Activated CD4-positive, alpha-beta memory T cell treated with anti-CD3 and anti-CD28 coated beads, Interleukin-2, amount 10 ng/mL, durations not matched to agents 7 days and 5 days (primary cell): Measurements from ENCODE around the gene TRHDE. TPM values are rescaled to one million over a fixed set of nuclear protein-coding genes. Genes with fewer than 3 reads are reported as not detected.
"Not testable (repeated sequence)": the region's sequence is repeated elsewhere in the genome, so short reads cannot be mapped to it uniquely, and the experiment has no call there.

Experiments
- CTCF ChIA-PET: fragments of 350-600 bp; sonication (Branson Sonifier 250); formaldehyde crosslinking; loops from one replicate; lab custom pipeline; 2021; ENCODE audit warnings: antibody characterized with exemption, inconsistent platforms; lab: Charles Lee
- POLR2A ChIA-PET: fragments of 350-600 bp; sonication (Branson Sonifier 250); formaldehyde crosslinking; loops from one replicate; lab custom pipeline; 2021; ENCODE audit warnings: antibody characterized with exemption; lab: Charles Lee
- DNase-seq: peaks from one replicate; pipeline ENCODE4 v3.0.0-alpha.2; 2020
- H3K27ac Mint-ChIP-seq: one replicate; pipeline ENCODE4 v1.8.0; 2021; ENCODE audit warnings: mild to moderate bottlenecking, mixed read lengths
- H3K27me3 Mint-ChIP-seq: one replicate; pipeline ENCODE4 v1.8.0; 2021; ENCODE audit warnings: mixed read lengths
- H3K36me3 Mint-ChIP-seq: one replicate; pipeline ENCODE4 v1.8.0; 2021; ENCODE audit warnings: low read depth, mixed read lengths
- H3K4me1 Mint-ChIP-seq: one replicate; pipeline ENCODE4 v1.8.0; 2021; ENCODE audit warnings: mixed read lengths
- H3K4me3 Mint-ChIP-seq: one replicate; pipeline ENCODE4 v1.8.0; 2021; ENCODE audit warnings: mild to moderate bottlenecking, mixed read lengths
- H3K9me3 Mint-ChIP-seq: one replicate; pipeline ENCODE4 v1.8.0; 2021; ENCODE audit warnings: mixed read lengths
- total RNA-seq, 2 experiments: library from RNA; stranded (reverse); gene quantifications; one replicate each; pipeline ENCODE4 v1.2.3, GENCODE V29; 2021

The TRHDE gene
- total RNA-seq, 2 experiments from 2014 or later: not detected

GRCh38 chr12:72673853-72674252, 401.7 kb downstream of the TRHDE start:
- no peak overlapping the region for H3K4me3 Mint-ChIP-seq
- ChIA-PET POLR2A (no interaction called here), CTCF (no interaction called here)
- H3K27me3 Mint-ChIP-seq: no peaks in the 10 kb centered on the region
- DNase-seq: no peak
- no peak overlapping the region for H3K27ac Mint-ChIP-seq
- no peaks in the 10 kb centered on the region for H3K4me1 Mint-ChIP-seq
- no peaks in the 10 kb centered on the region for H3K36me3 Mint-ChIP-seq
- H3K9me3 Mint-ChIP-seq: no peaks in the 10 kb centered on the region

- Mint-ChIP-seq H3K27me3 (no peaks in the 10 kb centered on the region), H3K27ac (no peak overlapping the region), H3K9me3 (no peaks in the 10 kb centered on the region), H3K4me1 (no peaks in the 10 kb centered on the region), H3K36me3 (no peaks in the 10 kb centered on the region), H3K4me3 (no peak overlapping the region)
- DNase-seq: no peak
- POLR2A ChIA-PET: no interaction called here
- CTCF ChIA-PET: no interaction called here
Observed at GRCh38 chr12:72676556-72676955, 404.4 kb downstream of the TRHDE start.

DNA sequence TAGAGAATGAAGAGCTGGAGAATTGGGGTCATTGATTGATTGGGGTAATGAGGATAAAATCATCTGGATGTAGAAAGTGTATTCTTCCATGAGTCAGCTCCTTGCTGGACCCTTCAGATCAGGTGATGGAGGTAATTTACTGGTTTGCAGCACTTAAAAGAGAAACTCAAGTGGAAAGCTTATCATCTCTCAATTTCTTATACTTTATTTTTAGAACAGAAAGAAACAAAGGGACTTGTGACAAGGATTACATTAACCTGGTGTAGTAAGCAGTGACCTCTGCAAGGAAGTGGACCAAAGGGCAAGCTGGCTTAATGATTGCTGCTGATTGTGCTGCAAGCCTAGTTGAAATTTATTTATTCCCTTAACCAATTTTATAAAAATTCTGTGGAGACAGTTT, 405.0 kb downstream of the TRHDE start:
- Mint-ChIP-seq H3K4me1 (no peaks in the 10 kb centered on the region), H3K36me3 (no peaks in the 10 kb centered on the region), H3K27ac (no peak overlapping the region), H3K9me3 (no peaks in the 10 kb centered on the region), H3K27me3 (no peaks in the 10 kb centered on the region), H3K4me3 (no peak overlapping the region)
- ChIA-PET POLR2A (no interaction called here), CTCF (no interaction called here)
- no peak for DNase-seq

- CTCF ChIA-PET: no interaction called here
- Mint-ChIP-seq H3K9me3 (no peaks in the 10 kb centered on the region), H3K27ac (no peak overlapping the region)
Observed at GRCh38 chr12:72677846-72678245, 405.7 kb downstream of the TRHDE start.

GRCh38 chr12:72679147-72679757, 407.1 kb downstream of the TRHDE start:
- Mint-ChIP-seq H3K4me3 (no peak overlapping the region), H3K4me1 (no peaks in the 10 kb centered on the region), H3K36me3 (no peaks in the 10 kb centered on the region), H3K9me3 (no peaks in the 10 kb centered on the region), H3K27me3 (no peaks in the 10 kb centered on the region), H3K27ac (no peak overlapping the region)
- DNase-seq: no peak
- ChIA-PET POLR2A (no interaction called here), CTCF (no interaction called here)

More at GRCh38 chr12:72677846-72678245, 405.7 kb downstream of the TRHDE start:
- Mint-ChIP-seq H3K27me3 (no peaks in the 10 kb centered on the region), H3K36me3 (no peaks in the 10 kb centered on the region), H3K4me3 (no peak overlapping the region), H3K4me1 (no peaks in the 10 kb centered on the region)
- DNase-seq: no peak
- POLR2A ChIA-PET: no interaction called here

DNA sequence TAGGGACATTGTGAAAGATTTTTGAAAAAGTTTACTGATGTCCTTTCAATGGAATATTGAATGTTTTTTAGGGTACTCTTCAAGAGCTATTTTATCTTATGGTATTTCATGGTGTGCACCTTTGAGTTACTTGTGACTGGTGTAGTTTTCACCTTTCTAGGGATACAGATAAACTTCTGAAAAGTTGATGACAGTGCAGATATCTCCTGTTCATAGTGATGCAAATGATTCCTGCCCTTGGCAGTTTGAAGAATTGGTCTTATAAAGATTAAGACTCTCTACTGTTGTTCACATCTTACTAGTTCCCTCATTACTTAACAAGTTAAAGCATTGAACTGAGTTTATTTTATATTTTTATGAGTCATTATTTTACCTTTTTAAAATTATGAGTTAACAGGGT, 408.9 kb downstream of the TRHDE start:
- ChIA-PET CTCF (no interaction called here), POLR2A (no interaction called here)
- Mint-ChIP-seq H3K27me3 (no peaks in the 10 kb centered on the region), H3K4me1 (no peaks in the 10 kb centered on the region), H3K9me3 (no peaks in the 10 kb centered on the region), H3K4me3 (no peak overlapping the region), H3K27ac (no peak overlapping the region), H3K36me3 (no peaks in the 10 kb centered on the region)
- no peak for DNase-seq

DNA sequence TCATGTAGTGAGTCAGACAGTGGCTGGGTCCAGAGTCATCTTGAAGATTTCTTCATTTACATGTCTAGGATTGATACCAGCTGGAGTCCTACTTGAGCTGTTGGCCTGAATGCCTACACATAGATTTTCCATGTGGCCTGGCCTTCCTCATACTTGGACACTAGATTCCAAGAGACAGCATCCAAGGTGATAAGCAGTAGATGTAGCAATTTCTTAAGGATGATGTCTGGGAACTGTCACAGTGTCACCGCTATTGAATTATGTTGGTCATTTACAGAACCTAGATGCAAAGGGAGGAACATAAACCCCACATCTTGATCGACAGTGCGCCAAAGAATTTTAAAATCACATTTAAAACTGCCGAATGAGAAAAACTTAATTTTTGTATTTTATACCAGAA, 412.3 kb downstream of the TRHDE start:
- H3K36me3 Mint-ChIP-seq: no peaks in the 10 kb centered on the region
- H3K4me1 Mint-ChIP-seq: no peaks in the 10 kb centered on the region
- H3K27ac Mint-ChIP-seq: no peak overlapping the region
- H3K9me3 Mint-ChIP-seq: no peaks in the 10 kb centered on the region
- no peaks in the 10 kb centered on the region for H3K27me3 Mint-ChIP-seq
- DNase-seq: no peak
- ChIA-PET CTCF (no interaction called here), POLR2A (no interaction called here)
- H3K4me3 Mint-ChIP-seq: no peak overlapping the region

DNA sequence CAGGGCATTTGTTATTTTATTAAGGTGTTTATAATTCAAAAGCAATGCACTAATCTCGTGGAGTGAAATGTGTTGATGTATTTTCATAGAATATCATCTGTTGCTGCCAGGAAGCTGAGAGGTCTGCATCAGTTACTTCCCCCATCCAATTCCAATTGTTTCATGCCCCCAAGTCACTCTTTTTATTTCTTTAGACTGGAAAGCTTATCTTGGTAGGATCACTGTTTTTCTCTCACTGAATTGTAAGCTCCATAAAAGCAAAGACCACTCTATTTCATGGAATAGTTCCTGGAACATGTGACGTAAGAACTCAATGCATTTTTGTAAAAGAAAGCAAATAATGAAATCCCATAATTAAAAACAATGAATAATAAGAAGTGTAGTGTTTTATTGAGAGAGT, 420.2 kb downstream of the TRHDE start:
- no peaks in the 10 kb centered on the region for H3K4me1 Mint-ChIP-seq
- H3K27me3 Mint-ChIP-seq: no peaks in the 10 kb centered on the region
- CTCF ChIA-PET: no interaction called here
- DNase-seq: no peak
- no peaks in the 10 kb centered on the region for H3K9me3 Mint-ChIP-seq
- H3K27ac Mint-ChIP-seq: no peak overlapping the region
- POLR2A ChIA-PET: no interaction called here
- H3K36me3 Mint-ChIP-seq: no peaks in the 10 kb centered on the region
- H3K4me3 Mint-ChIP-seq: no peak overlapping the region

DNA sequence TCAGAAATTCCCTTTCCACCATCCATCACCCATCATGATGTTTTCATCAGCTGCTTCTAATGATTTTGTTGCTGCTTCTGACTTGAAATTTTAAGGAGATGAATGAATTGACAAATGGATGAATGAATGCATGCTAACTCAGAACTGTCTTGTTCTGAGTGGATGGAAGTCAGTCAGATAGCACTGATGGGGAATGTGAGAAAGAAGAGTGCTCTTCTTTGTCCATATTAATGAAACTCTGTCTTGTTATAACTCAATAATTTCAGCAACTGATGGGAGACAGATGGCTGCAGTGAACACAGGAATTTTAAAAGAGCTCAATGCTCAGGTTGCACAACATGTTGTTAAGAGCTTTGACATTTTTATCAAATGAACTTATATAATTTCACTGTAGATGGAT, 422.0 kb downstream of the TRHDE start:
- POLR2A ChIA-PET: no interaction called here
- CTCF ChIA-PET: no interaction called here

GRCh38 chr12:72699362-72699761, 427.2 kb downstream of the TRHDE start:
- ChIA-PET CTCF (no interaction called here), POLR2A (no interaction called here)
- Mint-ChIP-seq H3K4me1 (no peaks in the 10 kb centered on the region), H3K36me3 (no peaks in the 10 kb centered on the region), H3K27me3 (no peaks in the 10 kb centered on the region), H3K27ac (no peak overlapping the region), H3K4me3 (no peak overlapping the region), H3K9me3 (peaks cover 2% of the 10 kb centered on the region)
- no peak for DNase-seq

More for the DNA sequence above, 422.0 kb downstream of the TRHDE start:
- H3K4me3 Mint-ChIP-seq: no peak overlapping the region
- no peaks in the 10 kb centered on the region for H3K4me1 Mint-ChIP-seq
- H3K9me3 Mint-ChIP-seq: peaks cover 2% of the 10 kb centered on the region
- no peaks in the 10 kb centered on the region for H3K27me3 Mint-ChIP-seq
- no peak overlapping the region for H3K27ac Mint-ChIP-seq
- no peaks in the 10 kb centered on the region for H3K36me3 Mint-ChIP-seq
- no peak for DNase-seq

- H3K27ac Mint-ChIP-seq, H3K36me3 Mint-ChIP-seq, H3K4me3 Mint-ChIP-seq, POLR2A ChIA-PET, H3K4me1 Mint-ChIP-seq, DNase-seq, CTCF ChIA-PET, H3K27me3 Mint-ChIP-seq, H3K9me3 Mint-ChIP-seq: not testable (repeated sequence)
Observed at GRCh38 chr12:72712025-72712424, 439.9 kb downstream of the TRHDE start.

GRCh38 chr12:72716221-72716620, 444.1 kb downstream of the TRHDE start:
- H3K4me1 Mint-ChIP-seq: no peaks in the 10 kb centered on the region
- no peak overlapping the region for H3K27ac Mint-ChIP-seq
- CTCF ChIA-PET: no interaction called here
- H3K27me3 Mint-ChIP-seq: no peaks in the 10 kb centered on the region
- POLR2A ChIA-PET: no interaction called here
- H3K9me3 Mint-ChIP-seq: peaks cover 5% of the 10 kb centered on the region
- no peak for DNase-seq
- no peaks in the 10 kb centered on the region for H3K36me3 Mint-ChIP-seq
- H3K4me3 Mint-ChIP-seq: no peak overlapping the region

GRCh38 chr12:72717036-72717435, 444.9 kb downstream of the TRHDE start:
- no peak overlapping the region for H3K27ac Mint-ChIP-seq
- ChIA-PET POLR2A (no interaction called here), CTCF (no interaction called here)
- peaks cover 5% of the 10 kb centered on the region for H3K9me3 Mint-ChIP-seq
- DNase-seq: no peak
- no peaks in the 10 kb centered on the region for H3K4me1 Mint-ChIP-seq
- no peaks in the 10 kb centered on the region for H3K27me3 Mint-ChIP-seq
- H3K4me3 Mint-ChIP-seq: no peak overlapping the region
- H3K36me3 Mint-ChIP-seq: no peaks in the 10 kb centered on the region
